GM19351 (cell line): ENCODE results near the gene GPBP1L1.
"Not testable (repeated sequence)": the region's sequence is repeated elsewhere in the genome, so short reads cannot be mapped to it uniquely, and the experiment has no call there.

Source experiments
- ATAC-seq: cut with Tn5 transposase; IDR thresholded peaks from one replicate; pipeline ENCODE4 v1.9.1; 2021; ENCODE audit warnings: mild to moderate bottlenecking, moderate library complexity; ENCODE audit not compliant: unreplicated experiment

Gene GPBP1L1

DNA sequence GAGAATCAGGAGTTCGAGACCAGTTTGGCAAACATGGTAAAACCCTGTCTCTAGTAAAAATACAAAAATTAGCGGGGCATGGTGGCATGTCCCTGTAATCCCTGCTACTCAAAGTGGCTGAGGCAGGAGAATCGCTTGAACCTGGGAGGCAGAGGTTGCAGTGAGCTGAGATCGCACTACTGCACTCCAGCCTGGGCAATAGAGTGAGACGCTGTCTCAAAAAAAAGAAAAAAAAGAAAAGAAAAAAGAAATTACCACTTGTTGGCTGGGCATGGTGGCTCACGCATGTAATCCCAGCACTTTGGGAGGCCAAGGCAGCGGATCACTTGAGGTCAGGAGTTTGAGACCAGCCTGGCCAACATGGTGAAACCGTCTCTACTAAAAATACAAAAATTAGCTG is 89.6 kb downstream of the GPBP1L1 start:
- not testable (repeated sequence) for ATAC-seq

- ATAC-seq = no peak
Measured at GRCh38 chr1:45594412-45594811, 91.9 kb downstream of the GPBP1L1 start.

DNA sequence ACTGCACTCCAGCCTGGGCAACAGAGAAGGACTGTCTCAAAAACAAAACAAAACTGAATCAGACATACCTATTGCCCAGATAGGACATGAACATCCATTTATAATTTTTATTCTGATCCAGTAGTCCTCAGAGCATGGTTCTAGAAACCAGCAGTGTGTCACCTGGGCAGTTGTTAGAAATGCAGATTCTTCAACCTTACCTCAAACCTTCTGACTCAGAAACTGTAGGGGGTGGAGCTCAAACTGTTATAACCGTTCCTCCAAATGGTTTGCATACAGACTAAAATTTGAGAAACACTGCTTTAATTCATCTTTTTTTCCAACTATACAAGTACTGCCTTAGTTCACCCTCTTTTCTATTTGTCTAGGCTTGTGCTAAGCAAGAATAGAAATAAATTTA is 96.5 kb downstream of the GPBP1L1 start:
- ATAC-seq = no peak

DNA sequence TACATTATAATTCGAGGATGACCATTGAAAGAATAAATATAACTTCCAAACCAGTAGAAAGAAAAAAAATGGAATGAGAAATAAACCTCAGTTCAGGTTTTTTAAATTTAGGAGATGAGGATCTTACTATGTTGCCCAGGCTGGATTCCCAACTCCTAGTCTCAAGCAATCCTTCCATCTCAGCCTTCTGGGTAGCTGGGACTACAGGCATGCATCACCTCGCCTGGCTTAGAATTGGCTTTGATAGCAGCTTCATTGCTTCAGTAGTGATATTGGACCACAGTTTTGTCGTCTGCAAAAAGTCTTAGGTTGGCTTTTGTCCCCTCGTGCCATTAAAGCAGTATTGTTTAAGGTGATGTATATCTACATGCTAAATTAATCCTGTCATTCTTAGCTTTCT is 99.6 kb downstream of the GPBP1L1 start:
- no peak for ATAC-seq

- ATAC-seq = no peak
Measured at GRCh38 chr1:45585496-45586075, 100.7 kb downstream of the GPBP1L1 start.

- ATAC-seq = no peak
Measured at GRCh38 chr1:45585110-45585426, 101.3 kb downstream of the GPBP1L1 start.

DNA sequence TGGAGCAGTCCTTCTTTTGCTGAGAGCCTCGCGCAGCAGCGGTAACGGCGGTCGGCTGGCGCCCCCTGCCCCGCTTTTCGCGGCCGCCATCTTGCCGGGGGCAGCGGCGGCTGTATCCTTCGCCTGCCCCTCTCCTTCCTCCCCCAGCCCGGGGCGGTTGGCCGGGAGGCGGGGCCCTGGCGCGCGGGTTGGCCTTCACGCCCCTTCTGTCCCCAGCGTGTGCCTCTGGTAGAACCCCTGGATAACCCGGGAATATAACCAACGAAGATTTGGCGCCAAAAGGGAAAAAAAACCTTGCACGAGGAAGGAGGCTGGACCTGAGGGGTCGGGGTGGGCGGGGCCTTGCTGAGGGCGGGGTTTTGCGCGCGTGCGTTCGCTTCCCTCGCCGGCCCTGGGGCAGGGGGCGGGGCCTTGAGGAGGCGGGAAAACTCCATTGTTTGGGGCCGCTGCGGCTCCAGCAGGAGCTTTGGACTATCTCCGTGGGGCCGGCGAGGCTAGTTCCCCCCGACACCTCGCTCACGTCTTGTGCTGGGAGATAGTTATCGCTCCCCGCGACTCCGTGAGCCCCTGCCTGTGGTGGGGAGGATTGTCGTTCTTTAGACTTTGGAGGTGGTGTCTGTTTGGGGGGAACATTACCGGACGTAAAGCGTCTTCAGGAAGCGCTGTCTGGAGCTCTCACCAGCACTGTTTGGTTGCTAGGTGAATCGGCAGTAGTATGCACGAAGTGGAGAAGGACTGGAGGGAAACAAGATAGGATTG is 101.8 kb downstream of the GPBP1L1 start:
- ATAC-seq = peak; percentile 27

- peak; percentile 41 for ATAC-seq
Measured at GRCh38 chr1:45583666-45584350, 102.5 kb downstream of the GPBP1L1 start, which contains the start of gene NASP. NASP (plus strand) TSS chr1:45584041; CDS start chr1:45584147, 106 bp downstream.

DNA sequence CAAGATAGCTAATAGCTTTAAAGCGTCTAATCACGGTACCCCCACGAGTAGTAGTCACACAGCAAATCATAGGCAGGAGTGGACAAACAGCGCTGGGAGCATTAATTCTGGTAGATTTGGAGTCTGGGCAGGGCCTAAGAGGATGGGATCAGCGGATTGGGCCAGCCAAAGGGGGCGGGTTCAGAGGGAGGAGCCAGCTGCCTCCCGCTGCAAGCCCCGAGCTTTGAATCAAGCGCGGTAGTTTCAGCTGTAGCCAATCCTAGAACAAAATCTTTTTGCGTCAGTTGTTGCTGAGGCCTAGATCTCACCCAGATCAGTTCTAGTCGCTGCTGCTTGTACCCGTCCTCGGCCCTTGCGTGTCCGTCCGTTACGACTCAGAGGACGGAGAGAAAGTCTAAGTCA is 103.1 kb downstream of the GPBP1L1 start:
- peak; percentile 73 for ATAC-seq
